Measurements from ENCODE around the gene WDR81.
"Not testable (repeated sequence)": the region's sequence is repeated elsewhere in the genome, so short reads cannot be mapped to it uniquely, and the experiment has no call there.

Gene WDR81

DNA sequence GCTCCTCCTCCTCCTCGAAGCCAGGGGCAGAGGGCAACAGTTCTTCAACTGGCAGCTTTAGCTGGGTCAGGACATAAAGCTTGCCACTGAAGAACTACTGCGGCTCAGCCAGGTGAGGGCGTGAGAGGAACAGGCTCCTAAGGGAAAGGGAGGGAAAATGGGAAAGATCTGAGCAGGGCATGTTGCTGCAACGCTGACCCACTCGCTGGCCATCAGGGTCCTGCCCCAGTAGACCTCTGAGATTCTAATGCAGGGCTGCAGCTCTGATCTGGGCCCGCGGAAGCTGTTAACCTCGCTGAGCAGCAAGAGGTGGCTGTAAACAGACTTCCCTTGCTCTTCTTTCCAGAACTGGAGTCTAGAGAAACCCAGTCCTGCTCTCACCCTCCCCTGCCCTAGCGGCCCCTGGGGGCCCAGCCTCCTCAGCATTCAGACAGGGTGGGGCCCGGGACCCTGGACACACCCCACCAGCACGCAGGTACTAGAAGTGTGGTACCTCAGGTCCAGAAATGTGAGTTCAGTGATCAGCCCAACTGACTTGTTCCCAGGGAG lies 10.6 kb upstream of the WDR81 start:
- DNase-seq: no peak

DNA sequence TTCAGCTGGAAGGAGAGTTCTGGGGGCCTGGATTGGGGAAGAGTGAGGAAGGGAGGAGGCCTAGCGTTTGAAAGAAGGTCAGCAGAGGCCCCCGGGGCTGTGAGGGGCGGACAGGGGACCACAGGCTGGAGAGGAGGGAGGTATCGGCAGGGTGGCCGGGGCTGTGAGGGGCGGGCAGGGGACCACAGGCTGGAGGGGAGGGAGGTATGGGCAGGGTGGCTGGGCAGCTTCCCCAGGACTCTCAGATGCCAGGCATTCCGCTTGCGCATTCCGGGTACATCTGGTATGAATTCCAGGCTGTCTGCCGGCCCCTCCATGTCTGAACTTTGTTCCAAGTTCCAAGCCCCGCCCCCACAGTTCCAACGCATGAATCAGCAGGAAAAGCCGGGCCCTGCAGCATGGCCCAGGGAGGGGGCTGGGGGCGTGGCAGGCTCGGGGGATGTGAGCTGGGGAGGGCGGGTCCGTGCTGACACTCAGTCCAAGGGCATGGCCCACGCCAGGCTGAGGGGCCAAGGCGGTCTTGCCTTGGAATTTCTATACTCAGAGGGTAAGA lies 10.0 kb upstream of the WDR81 start:
- no peak for DNase-seq

DNA sequence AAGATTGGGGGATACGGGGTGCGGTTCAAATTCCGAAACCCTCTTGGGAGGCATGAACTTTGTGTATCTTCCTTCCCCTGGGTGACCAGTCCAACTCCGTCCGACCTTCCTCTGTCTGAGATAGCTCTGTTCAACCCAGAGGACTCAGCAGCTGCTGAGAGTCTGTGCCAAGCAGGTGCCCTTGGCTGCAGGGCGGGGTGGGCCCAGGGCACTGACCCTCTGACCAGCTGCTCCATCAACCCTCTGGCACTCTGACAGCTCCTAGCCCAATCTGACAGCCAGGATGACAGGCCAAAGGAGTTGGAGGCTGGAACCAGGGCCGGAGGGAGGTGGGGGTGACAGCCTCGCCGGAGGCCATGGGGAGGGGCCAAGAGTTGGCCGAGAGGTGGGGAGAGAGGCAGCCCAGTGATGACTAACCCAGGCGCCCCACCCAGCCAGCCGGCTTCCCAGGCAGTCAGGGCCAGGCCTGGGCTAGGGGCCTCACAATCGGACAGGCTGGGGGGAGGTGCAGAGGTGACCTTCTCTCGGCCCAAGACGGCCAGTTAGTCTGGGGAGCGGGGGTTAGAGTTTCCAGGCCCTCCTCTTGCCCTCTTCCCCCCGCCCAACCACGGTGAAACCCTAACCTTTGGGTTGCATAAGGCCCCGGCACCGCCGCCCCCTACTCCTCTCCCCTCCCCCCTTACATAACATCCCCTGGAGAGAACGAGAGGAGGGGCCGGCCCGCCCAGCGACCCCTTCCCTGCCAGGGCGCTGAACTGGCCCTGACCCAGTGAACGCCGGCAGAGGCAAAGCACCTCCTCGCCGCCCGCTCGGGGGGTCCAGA lies 9.3 kb upstream of the WDR81 start:
- peak; percentile 50 for DNase-seq

DNA sequence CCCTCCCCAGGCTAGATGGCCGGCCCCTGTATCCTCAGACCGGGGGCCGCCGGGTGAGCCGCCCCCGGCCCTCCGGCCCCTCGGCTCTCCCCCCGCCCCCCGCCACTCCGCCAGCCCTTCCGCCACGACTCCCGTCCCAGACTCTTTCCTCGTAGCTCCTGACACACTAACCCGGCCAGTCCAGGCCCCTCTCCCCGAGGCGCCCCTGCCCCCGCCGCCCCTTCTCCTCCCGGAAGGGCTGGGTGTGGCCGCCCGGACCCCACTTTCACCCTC lies 8.8 kb upstream of the WDR81 start:
- no peak for DNase-seq

DNA sequence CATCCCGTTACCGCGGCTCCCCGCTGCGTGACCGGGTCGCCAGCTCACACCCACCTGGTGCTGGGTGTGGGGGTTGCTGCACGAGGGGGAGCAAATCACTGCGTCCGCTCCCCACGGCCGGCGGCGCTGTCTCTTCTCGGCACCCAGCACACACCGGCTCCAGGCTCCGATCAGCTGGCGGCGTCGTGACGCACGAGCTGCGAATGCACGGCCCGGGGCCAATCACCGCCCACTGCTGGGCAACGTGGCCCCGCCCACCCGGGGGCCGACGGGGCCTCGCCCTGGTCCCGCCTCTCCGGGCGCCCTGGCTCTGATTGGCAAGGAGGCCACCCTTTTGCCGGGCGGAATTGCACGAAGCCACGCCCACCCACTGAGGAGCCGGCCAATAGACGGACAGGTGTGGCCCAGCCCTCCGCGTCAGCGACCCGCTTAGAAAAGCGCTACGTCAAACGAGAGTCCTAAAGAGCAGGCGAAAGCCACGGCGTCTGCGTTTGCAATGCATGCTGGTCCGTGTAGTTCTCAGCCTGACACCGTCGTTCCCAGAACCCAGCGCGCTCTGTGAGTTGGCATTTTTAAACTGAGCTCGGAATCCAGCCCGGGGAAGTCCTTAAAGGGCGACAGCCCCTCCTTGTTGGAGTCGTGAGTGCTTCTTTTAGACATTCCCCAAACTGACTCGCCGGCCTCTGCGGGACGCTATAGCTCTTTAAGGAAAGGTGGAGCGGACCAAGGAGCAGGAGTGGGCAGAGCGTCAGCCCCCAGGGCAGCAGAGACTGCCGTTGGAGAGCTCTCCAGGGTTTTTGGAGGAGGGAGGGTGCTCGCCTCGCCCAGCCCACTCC lies 8.2 kb upstream of the WDR81 start:
- DNase-seq: peak; percentile 100

DNA sequence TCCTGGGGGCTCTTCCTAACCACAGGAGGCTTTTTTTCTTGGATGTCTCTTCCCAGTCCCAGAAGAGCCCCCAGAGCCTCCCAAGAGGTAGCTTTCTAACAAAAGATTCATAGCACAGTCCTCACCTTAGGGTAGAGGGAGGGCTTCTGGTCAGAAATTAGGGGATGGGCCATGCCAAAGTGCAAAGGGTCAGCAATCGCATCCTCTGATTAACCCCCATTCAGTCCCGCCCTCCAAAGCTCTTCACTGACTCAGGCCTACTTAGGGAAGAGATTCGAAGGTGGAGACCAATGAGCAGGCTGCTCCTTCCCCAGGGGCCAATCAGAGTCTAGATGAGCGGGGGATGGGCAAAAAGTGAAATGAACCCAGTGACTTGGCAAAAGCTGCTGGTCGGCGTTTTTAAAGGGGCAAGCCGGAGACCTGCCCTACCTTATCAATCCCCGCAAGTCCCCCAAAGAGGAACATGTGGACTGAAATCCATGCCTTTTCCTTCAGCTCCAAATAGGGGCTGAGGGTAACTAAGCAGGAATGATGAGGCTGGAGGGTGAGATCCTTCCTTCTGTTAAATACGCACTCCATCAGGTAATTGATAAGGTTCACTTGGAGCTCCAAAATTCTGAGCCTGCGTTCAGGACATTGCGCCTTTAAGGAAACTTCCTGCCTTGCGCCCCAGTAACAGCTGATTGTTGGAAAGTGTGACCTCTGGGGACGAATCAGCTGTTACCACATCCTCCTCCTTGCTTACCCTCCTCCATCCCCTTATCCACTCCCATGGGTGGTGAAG lies 7.4 kb upstream of the WDR81 start:
- peak; percentile 76 for DNase-seq

DNA sequence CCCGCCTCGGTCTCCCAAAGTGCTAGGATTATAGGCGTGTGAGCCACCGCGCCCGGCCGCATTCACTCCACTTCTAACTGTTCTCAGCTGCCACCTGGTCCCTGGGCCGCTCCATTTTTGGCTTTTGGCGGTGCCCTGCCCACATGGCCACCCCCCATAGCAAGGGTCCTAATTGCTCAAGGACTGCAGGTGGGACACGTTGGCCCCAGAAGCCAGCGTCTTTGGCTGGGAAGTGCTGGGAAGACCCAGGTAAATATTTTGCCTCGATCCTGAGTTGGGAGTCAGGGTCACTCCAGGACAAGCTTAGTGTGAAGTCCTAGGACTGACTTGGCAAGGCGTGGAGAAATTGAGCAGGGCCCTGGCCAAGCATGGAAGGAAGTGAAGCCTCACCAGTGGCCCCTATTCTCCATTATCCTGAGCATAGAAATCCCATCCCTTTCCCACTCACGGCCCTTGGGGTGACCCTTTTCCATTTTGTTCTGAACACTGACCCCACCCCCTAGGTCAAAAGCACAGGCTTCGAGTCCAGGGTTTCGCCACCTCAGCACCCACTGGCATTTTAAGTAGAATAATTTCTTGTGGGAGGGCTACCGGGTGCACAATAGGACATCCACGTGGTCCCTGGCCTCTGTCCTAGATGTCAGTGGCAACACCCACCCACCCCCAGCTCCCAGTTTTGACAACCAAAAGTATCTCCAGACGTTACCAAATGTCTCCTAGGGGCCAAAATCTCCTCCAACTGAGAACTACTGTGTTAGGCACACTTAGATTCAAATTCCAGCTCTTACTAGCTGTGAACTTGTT lies 5.9 kb upstream of the WDR81 start:
- DNase-seq: no peak

DNA sequence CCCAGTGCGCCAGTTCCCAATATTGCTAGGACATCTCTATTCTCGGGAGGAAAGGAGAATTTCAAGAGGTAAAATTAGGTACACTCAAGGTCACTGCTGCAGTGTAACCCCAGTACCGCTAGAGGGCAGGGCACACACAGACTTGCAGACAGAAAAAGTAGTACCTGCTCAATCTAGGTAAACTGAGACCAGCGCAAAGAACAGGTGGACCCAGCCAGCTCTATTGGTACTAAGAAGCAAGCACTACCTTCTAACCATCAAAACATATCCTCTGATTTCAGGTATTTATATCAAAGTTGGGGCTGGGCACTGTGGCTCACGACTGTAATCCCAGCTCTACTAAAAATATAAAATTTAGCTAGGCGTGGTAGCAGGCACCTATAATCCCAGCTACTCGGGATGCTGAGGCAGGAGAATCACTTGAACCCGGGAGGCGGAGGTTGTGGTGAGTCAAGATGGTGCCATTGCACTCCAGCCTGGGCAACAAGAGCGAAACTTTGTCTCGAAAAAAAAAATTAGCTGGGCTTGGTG lies 3.6 kb upstream of the WDR81 start:
- DNase-seq: peak; percentile 67

DNA sequence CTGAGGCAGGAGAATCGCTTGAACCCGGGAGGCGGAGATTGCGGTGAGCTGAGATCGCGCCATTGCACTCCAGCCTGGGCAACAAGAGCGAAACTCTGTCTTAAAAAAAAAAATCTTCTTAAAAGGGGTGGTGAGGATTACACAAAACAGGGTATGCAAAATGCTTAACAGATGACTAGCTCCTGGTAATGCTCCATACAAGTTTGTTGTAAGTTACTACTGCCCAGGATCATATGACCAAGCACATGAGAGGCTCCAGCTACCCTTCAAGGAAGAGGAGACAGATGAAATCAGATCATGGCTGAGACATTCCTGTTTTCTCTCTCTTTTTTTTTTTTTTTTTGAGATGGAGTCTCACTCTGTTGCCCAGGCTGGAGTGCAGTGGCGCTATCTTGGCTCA lies 2.5 kb upstream of the WDR81 start:
- not testable (repeated sequence) for DNase-seq

DNA sequence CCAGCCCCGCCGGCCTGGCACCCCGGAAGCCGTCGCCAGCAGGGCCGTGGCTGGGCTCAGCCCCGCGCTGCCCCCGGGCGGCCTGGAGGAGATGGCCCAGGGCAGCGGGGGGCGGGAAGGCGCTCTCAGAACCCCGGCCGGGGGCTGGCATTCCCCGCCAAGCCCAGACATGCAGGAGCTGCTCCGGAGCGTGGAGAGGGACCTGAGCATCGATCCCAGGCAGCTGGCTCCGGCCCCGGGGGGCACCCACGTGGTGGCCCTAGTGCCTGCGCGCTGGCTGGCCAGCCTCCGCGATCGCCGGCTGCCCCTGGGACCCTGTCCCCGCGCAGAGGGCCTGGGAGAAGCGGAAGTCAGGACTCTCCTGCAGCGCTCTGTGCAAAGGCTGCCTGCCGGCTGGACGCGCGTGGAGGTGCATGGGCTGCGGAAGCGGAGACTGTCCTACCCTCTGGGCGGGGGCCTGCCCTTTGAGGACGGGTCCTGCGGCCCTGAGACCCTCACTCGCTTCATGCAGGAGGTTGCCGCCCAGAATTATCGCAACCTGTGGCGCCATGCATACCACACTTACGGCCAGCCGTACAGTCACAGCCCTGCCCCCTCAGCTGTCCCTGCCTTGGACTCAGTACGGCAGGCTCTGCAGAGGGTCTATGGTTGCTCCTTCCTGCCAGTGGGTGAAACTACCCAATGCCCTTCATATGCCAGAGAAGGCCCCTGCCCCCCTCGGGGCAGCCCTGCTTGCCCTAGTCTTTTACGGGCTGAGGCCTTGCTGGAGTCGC lies 551 bp downstream of the WDR81 start:
- DNase-seq: no peak

DNA sequence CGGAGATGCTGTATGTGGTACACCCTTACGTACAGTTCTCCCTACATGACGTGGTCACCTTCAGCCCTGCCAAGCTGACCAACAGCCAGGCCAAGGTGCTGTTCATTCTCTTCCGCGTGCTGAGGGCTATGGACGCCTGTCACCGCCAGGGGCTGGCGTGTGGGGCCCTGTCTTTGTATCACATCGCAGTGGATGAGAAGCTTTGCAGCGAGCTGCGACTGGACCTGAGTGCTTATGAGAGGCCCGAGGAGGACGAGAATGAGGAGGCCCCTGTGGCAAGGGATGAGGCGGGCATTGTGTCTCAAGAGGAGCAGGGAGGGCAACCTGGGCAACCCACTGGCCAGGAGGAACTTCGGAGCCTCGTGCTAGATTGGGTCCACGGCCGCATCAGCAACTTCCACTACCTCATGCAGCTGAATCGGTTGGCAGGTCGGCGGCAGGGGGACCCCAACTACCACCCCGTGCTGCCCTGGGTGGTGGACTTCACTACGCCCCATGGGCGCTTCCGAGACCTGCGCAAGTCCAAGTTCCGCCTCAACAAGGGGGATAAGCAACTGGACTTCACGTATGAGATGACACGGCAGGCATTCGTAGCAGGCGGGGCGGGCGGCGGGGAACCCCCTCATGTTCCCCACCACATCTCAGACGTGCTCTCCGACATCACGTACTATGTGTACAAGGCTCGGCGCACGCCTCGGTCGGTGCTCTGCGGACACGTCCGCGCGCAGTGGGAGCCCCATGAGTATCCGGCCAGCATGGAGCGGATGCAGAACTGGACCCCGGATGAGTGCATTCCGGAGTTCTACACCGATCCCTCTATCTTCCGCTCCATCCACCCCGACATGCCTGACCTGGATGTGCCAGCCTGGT lies 1.4 kb downstream of the WDR81 start:
- no peak for DNase-seq

DNA sequence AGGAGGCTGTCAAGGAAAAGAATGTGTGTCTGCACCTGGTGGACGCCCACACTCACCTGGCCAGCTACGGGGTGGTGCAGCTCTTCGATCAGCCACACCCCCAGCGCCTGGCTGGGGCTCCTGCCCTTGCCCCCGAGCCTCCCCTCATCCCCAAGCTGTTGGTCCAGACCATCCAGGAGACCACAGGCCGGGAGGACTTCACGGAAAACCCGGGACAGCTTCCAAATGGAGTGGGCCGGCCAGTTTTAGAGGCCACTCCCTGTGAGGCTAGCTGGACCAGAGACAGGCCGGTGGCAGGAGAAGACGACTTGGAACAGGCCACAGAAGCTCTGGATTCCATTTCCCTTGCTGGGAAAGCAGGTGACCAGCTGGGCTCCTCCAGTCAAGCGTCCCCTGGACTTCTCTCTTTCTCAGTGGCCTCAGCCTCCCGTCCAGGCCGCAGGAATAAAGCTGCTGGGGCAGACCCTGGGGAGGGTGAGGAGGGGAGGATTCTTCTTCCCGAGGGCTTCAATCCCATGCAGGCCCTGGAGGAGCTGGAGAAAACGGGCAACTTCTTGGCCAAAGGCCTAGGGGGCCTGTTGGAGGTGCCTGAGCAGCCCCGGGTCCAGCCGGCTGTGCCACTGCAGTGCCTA lies 2.2 kb downstream of the WDR81 start:
- DNase-seq: no peak

DNA sequence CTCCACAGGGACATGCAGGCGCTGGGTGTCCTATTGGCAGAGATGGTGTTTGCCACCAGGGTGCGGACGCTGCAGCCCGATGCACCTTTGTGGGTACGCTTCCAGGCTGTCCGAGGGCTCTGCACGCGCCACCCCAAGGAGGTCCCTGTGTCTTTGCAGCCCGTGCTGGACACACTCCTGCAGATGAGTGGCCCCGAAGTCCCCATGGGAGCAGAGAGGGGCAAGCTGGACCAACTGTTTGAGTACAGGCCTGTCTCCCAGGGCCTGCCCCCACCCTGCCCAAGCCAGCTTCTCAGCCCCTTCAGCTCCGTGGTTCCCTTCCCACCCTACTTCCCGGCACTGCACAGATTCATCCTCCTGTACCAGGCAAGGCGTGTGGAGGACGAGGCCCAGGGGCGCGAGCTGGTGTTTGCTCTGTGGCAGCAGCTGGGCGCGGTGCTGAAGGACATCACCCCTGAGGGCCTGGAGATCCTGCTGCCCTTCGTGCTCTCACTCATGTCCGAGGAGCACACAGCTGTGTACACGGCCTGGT lies 2.8 kb downstream of the WDR81 start:
- no peak for DNase-seq

DNA sequence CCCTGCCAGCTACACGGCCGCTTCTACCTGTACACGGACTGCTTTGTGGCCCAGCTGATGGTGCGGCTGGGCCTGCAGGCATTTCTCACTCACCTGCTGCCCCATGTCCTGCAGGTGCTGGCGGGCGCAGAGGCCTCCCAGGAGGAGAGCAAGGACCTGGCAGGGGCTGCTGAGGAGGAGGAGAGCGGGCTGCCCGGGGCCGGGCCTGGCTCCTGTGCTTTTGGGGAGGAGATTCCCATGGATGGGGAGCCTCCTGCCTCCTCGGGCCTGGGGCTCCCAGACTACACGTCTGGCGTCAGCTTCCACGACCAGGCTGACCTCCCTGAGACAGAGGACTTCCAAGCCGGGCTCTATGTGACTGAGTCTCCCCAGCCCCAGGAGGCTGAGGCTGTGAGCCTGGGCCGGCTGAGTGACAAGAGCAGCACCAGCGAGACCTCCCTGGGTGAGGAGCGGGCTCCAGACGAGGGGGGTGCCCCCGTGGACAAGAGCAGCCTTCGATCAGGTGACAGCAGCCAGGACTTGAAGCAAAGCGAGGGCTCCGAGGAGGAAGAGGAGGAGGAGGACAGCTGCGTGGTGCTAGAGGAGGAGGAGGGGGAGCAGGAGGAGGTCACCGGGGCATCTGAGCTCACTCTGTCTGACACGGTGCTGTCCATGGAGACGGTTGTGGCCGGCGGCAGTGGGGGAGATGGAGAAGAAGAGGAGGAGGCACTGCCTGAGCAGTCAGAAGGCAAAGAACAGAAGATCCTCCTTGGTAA lies 3.5 kb downstream of the WDR81 start:
- DNase-seq: no peak

DNA sequence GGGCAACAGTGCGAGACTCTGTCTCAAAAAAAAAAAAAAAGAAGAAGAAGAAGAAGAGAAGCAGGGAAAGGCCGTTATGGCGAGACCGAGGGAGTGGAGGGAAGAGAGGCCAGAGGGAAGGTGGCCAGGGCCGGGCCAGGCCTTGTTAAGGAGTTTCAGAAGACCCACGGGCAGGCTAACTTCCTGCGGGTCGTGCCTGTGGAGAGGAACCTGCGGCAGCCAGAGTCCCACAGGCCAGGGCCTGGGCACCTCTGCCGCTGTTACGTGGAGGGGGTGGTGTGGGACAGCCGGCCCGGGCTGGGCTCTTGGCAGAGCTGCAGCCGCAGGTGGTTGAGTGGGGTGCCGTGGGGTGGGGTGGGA lies 5.4 kb downstream of the WDR81 start:
- DNase-seq: no peak

DNA sequence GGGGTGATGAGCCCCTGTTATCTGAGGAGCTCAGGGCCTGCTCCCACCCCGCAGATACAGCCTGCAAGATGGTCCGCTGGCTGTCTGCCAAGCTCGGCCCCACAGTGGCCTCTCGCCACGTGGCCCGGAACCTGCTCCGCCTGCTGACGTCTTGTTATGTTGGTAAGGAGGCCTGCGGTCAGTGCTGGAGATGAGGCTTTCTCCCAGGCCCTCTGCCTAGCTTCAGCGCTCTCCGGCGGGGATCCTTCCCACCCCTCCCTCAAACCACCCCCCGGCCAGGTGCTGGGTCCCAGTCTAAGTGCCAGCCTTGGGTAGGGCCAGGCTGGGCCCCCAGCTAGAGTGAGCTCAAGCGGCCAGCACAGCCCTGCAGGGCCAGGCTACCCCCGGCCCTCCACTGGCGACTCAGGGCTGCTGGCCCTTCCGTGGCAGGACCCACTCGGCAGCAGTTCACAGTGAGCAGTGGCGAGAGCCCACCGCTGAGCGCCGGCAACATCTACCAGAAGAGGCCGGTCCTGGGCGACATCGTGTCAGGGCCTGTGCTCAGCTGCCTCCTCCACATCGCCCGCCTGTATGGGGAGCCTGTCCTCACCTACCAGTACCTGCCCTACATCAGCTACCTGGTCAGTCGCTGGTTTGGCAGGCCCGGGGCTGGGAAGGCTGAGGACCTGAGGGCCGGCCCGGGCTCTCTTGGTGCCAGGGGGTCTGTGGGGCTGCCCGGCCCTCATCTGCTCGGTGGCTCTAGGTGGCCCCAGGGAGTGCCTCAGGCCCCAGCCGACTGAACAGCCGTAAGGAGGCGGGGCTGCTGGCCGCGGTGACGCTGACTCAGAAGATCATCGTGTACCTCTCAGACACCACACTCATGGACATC lies 6.1 kb downstream of the WDR81 start:
- no peak for DNase-seq

DNA sequence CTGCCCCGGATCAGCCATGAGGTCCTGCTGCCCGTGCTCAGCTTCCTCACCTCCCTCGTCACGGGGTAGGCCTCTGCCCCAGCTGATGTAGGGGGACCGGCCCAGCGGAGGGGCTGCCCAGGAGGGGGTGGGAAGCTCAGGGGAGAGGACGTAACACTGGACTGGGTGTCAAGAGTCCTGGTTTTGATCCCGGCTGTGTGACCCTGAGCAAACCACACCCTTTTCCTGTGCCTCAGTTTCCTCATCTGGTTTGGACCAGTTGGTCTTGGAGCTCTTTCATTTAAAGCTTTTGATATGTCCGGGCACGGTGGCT lies 6.6 kb downstream of the WDR81 start:
- DNase-seq: no peak
